SK-MEL-5 (cell line): ENCODE results near the gene LGI2. TPM values are rescaled to one million over a fixed set of nuclear protein-coding genes. Genes with fewer than 3 reads are reported as not detected.
"Not testable (repeated sequence)": the region's sequence is repeated elsewhere in the genome, so short reads cannot be mapped to it uniquely, and the experiment has no call there.

Source experiments
- DNase-seq: peaks from one replicate; pipeline ENCODE4 v3.0.0-alpha.2; 2016; ENCODE audit warnings: low read depth, low spot score
- in situ Hi-C: cut with HindIII; loops from 2 replicates; pipeline ENCODE4 v1.10.0; 2016; ENCODE audit warnings: low sequenced_read_pairs, high pct_unique_total_duplicates, low pct_unique_long_range_greater_than_20kb
- total RNA-seq: library from RNA; depleted of rRNA; stranded (reverse); fragments of >200 nt; shearing (Covaris generic); gene quantifications from 2 replicates; pipeline ENCODE4 v1.2.3, GENCODE V29; 2014

Gene LGI2
- total RNA-seq, 1 experiment from 2014 or later: 0.03 TPM

- no peak for DNase-seq
- in situ Hi-C loops: no loop called here
Measured at GRCh38 chr4:25058796-25059195, 28.1 kb upstream of the LGI2 start.

GRCh38 chr4:25057299-25057698 lies 26.6 kb upstream of the LGI2 start:
- DNase-seq: no peak
- in situ Hi-C loops: no loop called here

GRCh38 chr4:25052037-25052436 lies 21.3 kb upstream of the LGI2 start:
- DNase-seq, in situ Hi-C loops: not testable (repeated sequence)

GRCh38 chr4:25051534-25051933 lies 20.8 kb upstream of the LGI2 start:
- DNase-seq: no peak
- in situ Hi-C loops: no loop called here

GRCh38 chr4:25050370-25051078 lies 19.8 kb upstream of the LGI2 start:
- DNase-seq: no peak
- in situ Hi-C loops: no loop called here

- in situ Hi-C loops: no loop called here
Measured at GRCh38 chr4:25043548-25043947, 12.8 kb upstream of the LGI2 start.

GRCh38 chr4:25033526-25033925 lies 2.8 kb upstream of the LGI2 start:
- in situ Hi-C loops: no loop called here
- no peak for DNase-seq

More at GRCh38 chr4:25043548-25043947, 12.8 kb upstream of the LGI2 start:
- no peak for DNase-seq

- no peak for DNase-seq
- in situ Hi-C loops: no loop called here
Measured at GRCh38 chr4:25032126-25032525, 1.4 kb upstream of the LGI2 start.

- in situ Hi-C loops: no loop called here
- DNase-seq: no peak
Measured at GRCh38 chr4:25031077-25031621, 403 bp upstream of the LGI2 start.

- no peak for DNase-seq
- in situ Hi-C loops: no loop called here
Measured at GRCh38 chr4:25029479-25030276, 1.1 kb downstream of the LGI2 start.

GRCh38 chr4:25028851-25029250 lies 1.9 kb downstream of the LGI2 start:
- in situ Hi-C loops: no loop called here

GRCh38 chr4:25022766-25023165 lies 8.0 kb downstream of the LGI2 start:
- no peak for DNase-seq
- in situ Hi-C loops: no loop called here

More at GRCh38 chr4:25028851-25029250, 1.9 kb downstream of the LGI2 start:
- DNase-seq: no peak

- in situ Hi-C loops: no loop called here
- no peak for DNase-seq
Measured at GRCh38 chr4:25021216-25021615, 9.5 kb downstream of the LGI2 start.

GRCh38 chr4:25020236-25020635 lies 10.5 kb downstream of the LGI2 start:
- in situ Hi-C loops: no loop called here
- no peak for DNase-seq

GRCh38 chr4:25019501-25019900 lies 11.2 kb downstream of the LGI2 start:
- in situ Hi-C loops: no loop called here
- DNase-seq: no peak

- no peak for DNase-seq
- in situ Hi-C loops: no loop called here
Measured at GRCh38 chr4:25015012-25015411, 15.7 kb downstream of the LGI2 start.

GRCh38 chr4:25014662-25014983 lies 16.1 kb downstream of the LGI2 start:
- in situ Hi-C loops, DNase-seq: not testable (repeated sequence)

- in situ Hi-C loops: no loop called here
- no peak for DNase-seq
Measured at GRCh38 chr4:25013756-25014661, 16.7 kb downstream of the LGI2 start.
